GM23248 (cell line): ENCODE results near the gene CHST11.

Experiments used
- EZH2 ChIP-seq: fragments of 200-600 bp; sonication (generic); IDR thresholded peaks from 2 replicates; pipeline ENCODE4 v1.6.1; 2018; ENCODE audit warnings: antibody characterized with exemption, mild to moderate bottlenecking; ENCODE audit not compliant: insufficient read depth, poor library complexity, severe bottlenecking
- EZH2phosphoT487 ChIP-seq: fragments of 200-600 bp; sonication (generic); IDR thresholded peaks from 2 replicates; pipeline ENCODE4 v1.6.1; 2018; ENCODE audit warnings: antibody characterized with exemption, moderate library complexity, mild to moderate bottlenecking, low read depth; ENCODE audit not compliant: insufficient read depth

GRCh38 chr12:104456950-104457745 is 400 bp downstream of the CHST11 start:
- TF ChIP-seq EZH2 = no peak
- TF ChIP-seq EZH2phosphoT487 = no peak
